ENCODE data around the gene KANSL1. TPM values are rescaled to one million over a fixed set of nuclear protein-coding genes. Genes with fewer than 3 reads are reported as not detected.

KANSL1 gene
- total RNA-seq, 4 donors from 2014 or later = 57.7 to 91.2 (median 75.1) TPM

GRCh38 chr17:46170639-46171429 is 22.4 kb downstream of the KANSL1 start:
- ATAC-seq = no peak
- Histone ChIP-seq H3K36me3 (peaks cover 0 to 24% of the 10 kb centered on the region in 2 donors), H3K4me1 (peaks cover 20 to 100% (median 26%) of the 10 kb centered on the region in 3 donors), H3K4me3 (no peak overlapping the region), H3K9me3 (no peaks in the 10 kb centered on the region), H3K27ac (no peak overlapping the region), H3K27me3 (no peaks in the 10 kb centered on the region)
- no peak for TF ChIP-seq POLR2AphosphoS5 (IDR thresholded peaks at IDR 0.05)
- TF ChIP-seq EP300 (IDR thresholded peaks at IDR 0.05) = no peak
- no peak for TF ChIP-seq POLR2A (IDR thresholded peaks at IDR 0.05)
- TF ChIP-seq CTCF (IDR thresholded peaks at IDR 0.05) = no peak
- 88 to 96% methylated on average over 5 of the region's 11 CpGs for WGBS, 2 donors (ENCODE audit: low coverage in 1 of 2)

- Histone ChIP-seq H3K4me1 (peaks cover 20 to 100% (median 21%) of the 10 kb centered on the region in 3 donors), H3K36me3 (peaks cover 0 to 24% of the 10 kb centered on the region in 2 donors), H3K27ac (no peak overlapping the region), H3K4me3 (no peak overlapping the region), H3K9me3 (no peaks in the 10 kb centered on the region), H3K27me3 (no peaks in the 10 kb centered on the region)
- no peak for ATAC-seq
- TF ChIP-seq POLR2AphosphoS5 (IDR thresholded peaks at IDR 0.05) (no peak), POLR2A (IDR thresholded peaks at IDR 0.05) (no peak), EP300 (IDR thresholded peaks at IDR 0.05) (no peak)
- WGBS, 2 donors (ENCODE audit: low coverage in 1 of 2) = 88 to 96% methylated on average over 4 to 5 of the region's 9 CpGs
Measured at GRCh38 chr17:46169913-46170638, 23.2 kb downstream of the KANSL1 start.

GRCh38 chr17:46167826-46168569 is 25.2 kb downstream of the KANSL1 start:
- Histone ChIP-seq H3K4me3 (no peak overlapping the region), H3K27me3 (no peaks in the 10 kb centered on the region), H3K36me3 (peaks cover 0 to 24% of the 10 kb centered on the region in 2 donors), H3K27ac (peak overlapping the region in 1 of 4 donors; percentile 21), H3K4me1 (peaks cover 16 to 100% (median 24%) of the 10 kb centered on the region in 3 donors), H3K9me3 (no peaks in the 10 kb centered on the region)
- TF ChIP-seq EP300 (IDR thresholded peaks at IDR 0.05) (no peak), POLR2A (IDR thresholded peaks at IDR 0.05) (no peak), CTCF (IDR thresholded peaks at IDR 0.05) (no peak), POLR2AphosphoS5 (IDR thresholded peaks at IDR 0.05) (no peak)
- WGBS, 2 donors (ENCODE audit: low coverage in 1 of 2) = 31 to 82% methylated on average over 2 to 14 of the region's 14 CpGs
- no peak for ATAC-seq

- Histone ChIP-seq H3K4me3 (no peak overlapping the region), H3K27me3 (no peaks in the 10 kb centered on the region), H3K9me3 (no peaks in the 10 kb centered on the region), H3K36me3 (peaks cover 0 to 24% of the 10 kb centered on the region in 2 donors), H3K27ac (peak overlapping the region in 1 of 4 donors; percentile 12), H3K4me1 (peaks cover 22 to 100% (median 23%) of the 10 kb centered on the region in 3 donors)
- TF ChIP-seq CTCF (IDR thresholded peaks at IDR 0.05) = no peak
- no peak for TF ChIP-seq EP300 (IDR thresholded peaks at IDR 0.05)
- ATAC-seq = no peak
- WGBS, 2 donors (ENCODE audit: low coverage in 1 of 2) = 12 to 23% methylated on average over 2 of the region's 2 CpGs
Measured at GRCh38 chr17:46167267-46167666, 26.0 kb downstream of the KANSL1 start.

GRCh38 chr17:46166692-46167249 is 26.5 kb downstream of the KANSL1 start:
- Histone ChIP-seq H3K4me1 (peaks cover 22 to 100% (median 23%) of the 10 kb centered on the region in 3 donors), H3K4me3 (no peak overlapping the region), H3K9me3 (no peaks in the 10 kb centered on the region), H3K36me3 (peaks cover 0 to 20% of the 10 kb centered on the region in 2 donors), H3K27ac (peak overlapping the region in 1 of 4 donors; percentile 12), H3K27me3 (no peaks in the 10 kb centered on the region)
- no peak for ATAC-seq
- TF ChIP-seq EP300 (IDR thresholded peaks at IDR 0.05) (no peak), POLR2AphosphoS5 (IDR thresholded peaks at IDR 0.05) (no peak)
- WGBS, 2 donors (ENCODE audit: low coverage in 1 of 2) = 13 to 19% methylated on average over 1 to 2 of the region's 2 CpGs

Measured in gastroesophageal sphincter (tissue), 4 donors.